ENCODE results near the gene ARL5B. TPM values are rescaled to one million over a fixed set of nuclear protein-coding genes. Genes with fewer than 3 reads are reported as not detected.

ARL5B gene
- 9.7 and 10.5 TPM in 2 replicates for total RNA-seq

DNA sequence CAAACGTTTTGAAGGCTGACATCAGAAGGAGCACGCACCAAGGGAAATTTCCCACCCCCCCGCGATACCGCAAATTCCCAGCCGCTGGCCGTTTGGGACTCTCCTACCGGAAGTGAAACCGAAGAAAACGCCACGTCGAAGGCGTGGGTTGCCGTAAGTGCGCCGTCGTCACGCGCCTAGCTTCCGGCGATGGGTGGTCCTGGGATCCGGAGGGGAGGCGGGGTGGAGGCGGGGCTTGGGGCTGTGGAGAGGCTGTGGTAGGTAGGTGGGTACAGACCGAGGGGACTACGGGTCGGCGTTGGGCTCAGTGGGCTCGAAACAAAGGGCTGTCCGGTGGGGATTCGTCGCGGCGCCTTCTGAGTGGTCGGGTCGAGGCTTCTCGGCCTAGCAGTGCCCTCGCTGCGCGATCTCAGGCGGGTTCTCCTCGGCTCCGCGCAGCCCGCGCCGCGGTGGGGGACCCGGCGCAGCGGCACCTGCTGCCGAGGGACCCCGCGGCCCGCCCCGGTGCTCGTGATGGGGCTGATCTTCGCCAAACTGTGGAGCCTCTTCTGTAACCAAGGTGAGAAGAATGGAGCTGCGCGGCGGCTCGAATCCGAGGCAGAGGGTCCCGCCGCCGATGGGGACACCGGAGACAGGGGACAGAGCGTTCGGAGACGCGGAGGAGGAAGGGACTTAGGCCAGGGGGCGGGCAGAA is at the start of gene ARL5B:
ARL5B (plus strand) TSS at position 307 of the 694 bp plus-strand sequence; CDS start at position 514, 207 bp downstream.

DNA sequence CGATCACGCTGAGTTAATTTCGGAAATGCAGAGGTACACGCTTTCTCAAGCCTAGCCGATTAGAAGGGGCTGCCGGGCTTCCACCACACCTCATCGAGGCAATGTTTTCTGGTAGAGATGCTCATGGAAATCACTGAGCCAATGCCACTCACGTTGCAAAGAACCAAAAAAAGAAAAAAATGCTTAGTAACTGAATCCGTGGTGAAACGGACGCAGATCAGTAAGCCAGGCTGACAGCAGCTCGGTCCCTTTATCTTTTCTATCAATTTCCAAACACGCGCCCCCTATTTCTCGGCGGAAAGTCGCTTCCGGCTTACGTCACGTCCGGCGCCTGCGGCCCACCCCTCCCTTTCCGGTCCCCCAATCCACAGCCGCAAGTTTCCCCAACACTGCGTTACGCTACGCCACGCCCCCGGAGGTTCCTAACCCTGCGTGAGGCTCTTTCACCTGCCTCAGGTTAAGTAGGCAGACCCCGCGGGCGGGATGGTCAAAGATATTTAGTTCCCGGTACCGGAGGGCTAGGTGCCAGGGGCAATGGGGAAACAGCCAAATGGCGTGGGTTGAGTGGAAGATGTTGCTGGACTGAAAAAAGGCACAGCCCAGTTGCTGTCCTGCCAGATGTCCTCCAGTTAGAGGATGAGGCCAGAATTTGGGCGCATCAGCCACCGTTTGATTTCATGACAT is 7.8 kb upstream of the ARL5B start, which contains the start of gene NSUN6:
NSUN6 (minus strand) TSS at position 264 of the 684 bp plus-strand sequence. CDS start 384 bp downstream, outside the sequence.

Other genes with a start within 250 kb of the ARL5B start
- 7.5 and 9.5 TPM in 2 replicates for gene NSUN6, start 7.8 kb upstream of the ARL5B start, total RNA-seq